LNCaP clone FGC (cell line): Measurements from ENCODE around the gene CD200.

Experiments used
- DNase-seq: peaks from one replicate; pipeline ENCODE4 v3.0.0-alpha.2; 2011; ENCODE audit warnings: low read depth
- H3K4me3 ChIP-seq: 2 replicates; pipeline ENCODE4 v1.5.1; 2011; ENCODE audit warnings: mild to moderate bottlenecking, low read depth, low read length, control low read depth
- TF ChIP-seq, protein P1 (sequence below): IDR thresholded peaks from 2 replicates; pipeline ENCODE4 v1.5.1; 2012; ENCODE audit warnings: mild to moderate bottlenecking; ENCODE audit not compliant: control insufficient read depth, insufficient read depth; ENCODE audit errors: extremely low read depth

Gene CD200

DNA sequence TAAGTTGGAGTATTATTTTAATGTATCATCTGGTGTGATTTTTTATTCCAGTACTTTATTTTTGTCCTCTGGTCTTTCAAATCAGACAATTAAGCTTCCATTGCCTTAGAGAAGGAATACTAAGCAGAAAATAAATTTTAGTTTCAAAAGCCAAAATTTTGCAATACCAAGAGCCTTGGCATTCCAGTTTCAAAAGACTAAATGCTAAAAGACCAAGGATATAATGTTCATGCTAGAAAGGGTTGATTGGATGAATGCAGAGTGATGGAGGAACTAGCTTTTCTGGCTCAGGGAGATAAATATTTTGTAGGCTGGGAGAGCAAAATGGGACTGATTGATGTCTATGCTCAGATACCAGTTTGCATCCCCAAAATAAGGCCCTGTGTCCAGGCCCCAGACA is 6.2 kb downstream of the CD200 start:
- DNase-seq: no peak
- TF ChIP-seq, protein P1, sequence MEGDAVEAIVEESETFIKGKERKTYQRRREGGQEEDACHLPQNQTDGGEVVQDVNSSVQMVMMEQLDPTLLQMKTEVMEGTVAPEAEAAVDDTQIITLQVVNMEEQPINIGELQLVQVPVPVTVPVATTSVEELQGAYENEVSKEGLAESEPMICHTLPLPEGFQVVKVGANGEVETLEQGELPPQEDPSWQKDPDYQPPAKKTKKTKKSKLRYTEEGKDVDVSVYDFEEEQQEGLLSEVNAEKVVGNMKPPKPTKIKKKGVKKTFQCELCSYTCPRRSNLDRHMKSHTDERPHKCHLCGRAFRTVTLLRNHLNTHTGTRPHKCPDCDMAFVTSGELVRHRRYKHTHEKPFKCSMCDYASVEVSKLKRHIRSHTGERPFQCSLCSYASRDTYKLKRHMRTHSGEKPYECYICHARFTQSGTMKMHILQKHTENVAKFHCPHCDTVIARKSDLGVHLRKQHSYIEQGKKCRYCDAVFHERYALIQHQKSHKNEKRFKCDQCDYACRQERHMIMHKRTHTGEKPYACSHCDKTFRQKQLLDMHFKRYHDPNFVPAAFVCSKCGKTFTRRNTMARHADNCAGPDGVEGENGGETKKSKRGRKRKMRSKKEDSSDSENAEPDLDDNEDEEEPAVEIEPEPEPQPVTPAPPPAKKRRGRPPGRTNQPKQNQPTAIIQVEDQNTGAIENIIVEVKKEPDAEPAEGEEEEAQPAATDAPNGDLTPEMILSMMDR: no peak
- H3K4me3 ChIP-seq: no peak overlapping the region

DNA sequence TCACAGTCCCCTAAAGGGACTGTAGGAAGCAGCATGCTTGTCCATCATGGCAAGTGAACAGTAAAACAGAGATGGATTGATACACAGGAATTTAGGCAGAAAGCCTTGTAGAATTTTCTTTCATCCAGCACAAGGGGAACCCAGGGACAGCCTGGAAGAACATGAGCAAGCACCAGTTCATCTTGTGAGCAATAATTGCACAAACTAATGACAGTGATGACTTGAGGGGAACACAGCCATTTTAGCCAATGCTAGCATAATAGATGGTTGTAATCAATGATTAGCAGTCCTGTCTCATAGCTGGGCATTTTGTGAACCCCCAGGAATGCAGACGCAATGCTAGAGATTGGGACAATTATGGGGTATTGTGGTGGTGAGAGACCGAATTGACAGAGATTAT is 6.7 kb downstream of the CD200 start:
- no peak for DNase-seq
- TF ChIP-seq, protein P1: no peak
- no peak overlapping the region for H3K4me3 ChIP-seq

DNA sequence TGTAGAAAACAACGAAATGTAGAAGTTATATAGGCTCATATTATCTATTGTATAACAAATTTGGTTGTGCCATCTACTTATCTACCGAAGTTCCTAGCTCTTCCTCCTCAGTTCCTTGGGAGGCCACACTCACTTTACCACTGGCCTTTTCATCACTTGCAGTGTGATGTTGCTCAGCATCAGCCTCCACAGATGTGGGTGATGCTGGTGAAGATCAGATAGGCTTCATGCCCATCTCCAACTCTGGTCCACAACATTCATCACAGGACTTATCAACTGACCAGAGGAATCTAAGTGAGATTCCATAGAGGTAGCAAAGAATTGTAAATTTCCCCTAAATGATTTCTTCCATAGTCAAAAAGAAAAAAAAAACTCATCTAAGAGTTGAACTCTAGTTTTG is 8.4 kb downstream of the CD200 start:
- no peak overlapping the region for H3K4me3 ChIP-seq
- TF ChIP-seq, protein P1: no peak
- DNase-seq: no peak

DNA sequence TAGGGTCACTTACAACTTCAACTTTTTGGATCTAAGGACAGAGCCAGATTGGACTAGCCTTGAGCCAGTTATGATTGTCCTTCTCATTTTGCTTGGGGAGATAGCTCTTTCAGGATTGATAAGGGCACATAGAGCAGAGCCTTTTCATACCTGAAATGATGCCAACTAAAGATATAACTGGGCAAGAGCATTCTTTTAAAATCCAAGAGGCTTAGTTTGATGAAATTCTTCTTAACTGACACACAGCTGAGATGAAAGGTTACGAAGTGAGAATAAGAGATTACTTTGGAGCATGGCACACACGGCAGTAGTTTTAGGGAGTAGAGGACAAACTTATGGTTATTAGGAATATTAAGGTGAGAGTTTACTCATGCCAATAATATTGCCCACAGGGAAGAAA is 12.7 kb downstream of the CD200 start:
- no peak for DNase-seq
- TF ChIP-seq, protein P1: no peak
- H3K4me3 ChIP-seq: no peak overlapping the region

DNA sequence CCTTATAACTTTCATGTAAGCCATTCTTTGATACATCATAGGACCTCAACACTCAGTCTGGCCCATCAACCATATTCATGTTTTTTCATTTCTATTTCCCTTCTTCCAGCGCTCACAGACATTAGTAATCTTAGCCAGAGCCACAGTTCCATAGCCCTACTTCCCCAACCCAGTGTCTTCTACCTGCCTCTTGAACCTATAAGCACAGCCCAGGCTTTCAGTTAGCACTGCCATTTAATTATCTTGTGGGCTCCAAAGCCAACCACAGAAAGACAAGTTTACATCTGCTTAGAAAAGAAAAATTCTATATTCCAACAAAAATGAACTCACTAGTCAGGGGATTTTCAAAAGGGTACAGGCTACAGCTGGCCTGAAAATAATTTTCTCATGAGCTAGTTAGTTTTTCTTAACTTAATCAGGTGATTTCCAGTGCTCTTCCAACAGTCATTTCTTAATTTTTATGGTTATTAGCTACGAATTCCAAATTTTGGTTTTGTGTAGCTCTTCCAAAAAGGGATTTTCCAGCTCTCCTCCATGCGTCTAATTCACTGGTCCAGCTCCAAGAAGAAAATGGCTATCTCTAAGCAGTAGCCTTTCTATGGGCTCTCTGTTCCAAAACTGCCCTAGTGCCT is 13.7 kb downstream of the CD200 start:
- no peak for DNase-seq
- H3K4me3 ChIP-seq: no peak overlapping the region
- TF ChIP-seq, protein P1: no peak

DNA sequence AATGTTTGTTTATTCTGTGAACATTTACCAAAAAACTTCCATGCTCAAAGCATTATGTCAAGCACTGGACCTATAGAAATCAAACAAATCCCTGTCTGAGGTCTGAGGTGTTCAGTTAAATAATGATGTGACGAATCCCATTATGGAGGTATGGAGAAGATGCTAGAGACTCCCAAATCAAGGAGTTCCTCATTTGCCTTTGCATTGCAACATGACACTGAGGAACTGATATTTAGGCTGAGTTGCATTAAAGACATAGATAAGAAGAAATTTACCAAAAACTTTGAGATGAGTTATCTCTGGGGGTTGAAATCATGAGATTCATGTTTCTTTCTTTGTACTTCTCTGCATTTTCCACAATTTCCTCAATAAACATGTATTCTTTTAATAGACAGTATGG is 16.0 kb downstream of the CD200 start:
- DNase-seq: no peak
- TF ChIP-seq, protein P1: no peak

DNA sequence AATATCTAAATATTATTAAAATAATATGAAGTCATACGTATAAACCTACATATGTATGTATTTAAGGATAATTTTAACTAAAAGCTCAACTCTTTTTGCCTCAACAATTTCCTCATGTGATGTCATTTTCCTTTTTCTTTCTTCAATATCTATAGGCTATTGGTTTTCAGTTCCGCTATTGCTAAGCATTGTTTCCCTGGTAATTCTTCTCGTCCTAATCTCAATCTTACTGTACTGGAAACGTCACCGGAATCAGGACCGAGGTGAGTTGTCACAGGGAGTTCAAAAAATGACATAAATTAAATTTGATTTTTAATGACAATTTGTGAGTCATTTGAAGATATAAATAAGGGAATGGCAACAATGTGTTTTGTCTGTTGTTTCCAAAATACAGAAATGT is 16.6 kb downstream of the CD200 start:
- TF ChIP-seq, protein P1: no peak
- no peak overlapping the region for H3K4me3 ChIP-seq
- no peak for DNase-seq

More for the DNA sequence above, 16.0 kb downstream of the CD200 start:
- H3K4me3 ChIP-seq: no peak overlapping the region
